Pulmonary artery endothelial cell (primary cell): ENCODE measurements around the gene TMEM51. TPM values are rescaled to one million over a fixed set of nuclear protein-coding genes. Genes with fewer than 3 reads are reported as not detected.

Experiments
- DNase-seq: peaks from one replicate; pipeline ENCODE4 v3.0.0-alpha.2; 2011; ENCODE audit warnings: low read depth, low spot score
- total RNA-seq: library from RNA; depleted of rRNA; stranded (reverse); fragments of >200 nt; gene quantifications from 2 replicates; pipeline ENCODE4 v1.2.3, GENCODE V29; 2014

TMEM51 gene
- total RNA-seq, 1 donor from 2014 or later, result 6.1 TPM

DNA sequence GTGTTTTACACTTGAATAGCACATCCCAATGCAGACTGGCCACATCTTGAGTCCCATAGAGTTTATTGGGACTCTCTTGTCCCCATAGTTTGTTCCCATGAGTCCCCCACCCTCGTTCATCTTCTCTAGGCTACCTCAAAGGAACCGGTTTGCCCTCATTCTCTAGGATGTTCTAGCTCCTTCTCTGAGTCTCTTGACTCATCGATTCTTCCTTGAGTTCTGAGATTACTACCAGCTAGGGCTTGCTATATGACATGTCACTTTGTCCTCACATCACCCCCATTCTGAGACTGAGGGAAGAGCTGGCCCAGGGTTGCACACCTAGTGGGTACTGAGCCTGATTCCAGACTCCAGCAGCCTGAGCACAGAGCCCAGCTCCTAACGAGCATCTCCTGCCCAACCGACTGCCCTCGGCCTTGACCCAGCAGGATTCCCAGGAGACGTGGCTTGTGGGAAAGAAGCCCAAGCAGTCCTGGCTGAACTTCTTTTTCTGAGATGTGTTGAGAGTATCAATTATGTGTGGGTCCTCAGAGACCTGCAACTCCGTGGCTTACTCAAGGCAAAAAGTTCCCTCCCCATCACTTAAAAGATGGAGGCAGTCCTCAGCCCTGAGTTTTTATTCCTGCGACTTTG lies 42.0 kb downstream of the TMEM51 start:
- DNase-seq, result no peak

DNA sequence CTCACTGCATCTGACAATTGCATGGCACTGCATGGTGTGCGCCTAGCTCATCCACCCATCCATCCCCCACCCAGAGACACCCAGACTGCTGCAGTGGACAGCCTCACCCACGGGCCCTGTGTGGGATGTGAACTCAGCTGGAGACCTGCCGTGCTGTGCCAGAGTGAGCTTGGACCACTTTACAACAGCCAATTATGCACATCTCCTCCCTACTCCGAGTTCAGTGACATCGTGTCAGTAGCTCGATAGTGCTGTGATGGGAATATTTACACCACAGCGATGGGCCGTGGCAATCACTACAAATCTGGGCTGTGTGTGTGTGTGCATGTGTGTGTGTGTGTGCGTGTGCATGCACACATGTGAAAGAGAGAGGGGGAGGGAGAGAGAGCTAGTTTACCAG lies 42.5 kb downstream of the TMEM51 start:
- no peak for DNase-seq

DNA sequence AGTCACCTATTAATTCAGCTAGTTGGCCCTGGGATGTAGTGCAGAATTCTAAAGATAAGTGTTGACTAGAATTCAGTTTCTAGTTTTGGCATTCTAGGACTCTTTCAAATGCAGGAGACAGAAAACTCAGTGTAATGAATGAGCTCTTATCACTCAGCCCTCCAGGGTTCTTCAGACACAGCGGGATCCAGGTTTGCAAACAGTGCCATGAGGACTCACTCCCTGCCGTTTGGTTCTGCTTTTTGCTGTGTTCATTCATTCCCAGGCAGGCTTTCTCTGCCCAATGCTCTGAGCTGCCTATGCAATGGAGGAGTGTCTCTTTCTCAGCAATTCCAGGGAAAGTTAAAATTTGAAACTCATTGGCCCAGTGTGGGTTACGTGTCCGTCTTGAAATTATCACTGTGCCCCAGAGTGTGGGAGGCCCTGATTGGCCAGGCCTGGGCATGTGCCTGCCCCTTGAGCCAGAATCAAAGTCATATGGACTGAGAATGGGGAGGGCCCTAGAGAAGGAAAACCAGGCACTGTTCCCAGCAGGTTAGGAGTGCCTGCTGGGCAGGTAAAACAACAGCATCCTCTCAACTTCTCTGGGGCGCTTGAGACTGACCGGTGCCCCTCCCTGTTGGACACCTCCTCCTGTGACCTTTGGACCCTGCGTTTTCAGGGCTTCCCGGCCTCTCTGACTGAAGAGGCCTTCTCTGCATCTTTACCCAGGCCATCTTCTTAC lies 43.4 kb downstream of the TMEM51 start:
- no peak for DNase-seq

DNA sequence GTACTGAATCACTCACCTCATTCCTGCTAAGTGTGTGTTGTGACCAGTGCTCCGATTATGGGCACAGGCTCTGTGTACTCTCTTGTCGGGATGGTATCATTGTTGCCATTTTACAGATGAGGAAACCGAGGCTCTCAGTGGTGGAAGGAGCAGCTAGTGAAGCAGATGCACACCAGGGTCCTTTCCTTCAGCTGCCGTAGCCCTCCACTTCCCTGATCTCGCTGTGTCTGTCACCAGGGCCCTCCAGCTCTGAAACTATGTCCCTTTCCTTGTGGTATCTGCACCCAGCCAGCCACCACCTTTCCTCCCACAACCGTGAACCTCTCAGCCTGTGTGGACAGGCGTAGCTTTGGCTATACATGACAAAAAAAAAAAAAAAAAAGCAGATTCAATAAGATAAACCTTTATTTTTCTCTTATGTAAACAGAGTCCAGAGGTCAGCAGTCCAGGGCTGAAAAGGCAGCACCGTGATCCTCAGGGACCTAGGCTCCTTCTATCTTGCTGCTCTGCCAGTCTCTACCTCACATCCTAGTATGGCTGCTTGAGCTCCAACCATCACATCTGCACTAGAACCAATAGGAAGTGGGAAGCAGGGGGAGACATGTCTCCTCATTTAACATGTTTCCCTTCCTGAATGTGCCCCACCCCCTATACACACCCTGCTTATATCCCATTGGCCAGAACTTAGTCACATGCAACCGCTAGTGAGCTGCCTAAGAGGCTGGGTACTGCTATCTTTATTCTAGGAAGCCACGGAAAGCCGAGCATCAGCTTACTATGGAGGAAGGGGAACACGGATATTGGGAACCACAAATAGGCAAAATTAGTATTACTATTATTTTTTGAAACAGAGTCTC lies 44.3 kb downstream of the TMEM51 start:
- no peak for DNase-seq

DNA sequence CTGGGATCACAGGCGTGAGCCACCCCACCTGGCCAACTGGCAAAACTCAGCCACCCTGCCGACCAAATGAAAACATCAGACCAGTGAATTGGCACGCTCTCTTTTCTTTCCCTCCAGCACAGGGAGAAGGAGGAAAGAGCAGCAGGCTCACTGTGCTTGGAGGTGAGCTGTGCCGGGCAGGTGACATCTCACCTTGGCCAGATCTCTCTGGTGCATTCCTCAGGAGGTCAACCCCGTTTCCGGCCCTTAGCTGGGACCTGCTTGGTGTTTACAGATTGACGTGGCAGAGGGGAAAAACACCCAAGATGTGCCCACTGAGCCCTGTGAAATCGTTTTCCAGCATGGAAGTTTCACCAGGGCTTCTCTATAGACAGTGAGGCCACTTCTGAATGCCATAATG lies 45.1 kb downstream of the TMEM51 start:
- no peak for DNase-seq

- no peak for DNase-seq
These were observed 47.7 kb downstream of the TMEM51 start for GRCh38 chr1:15201221-15201620.

GRCh38 chr1:15201849-15202551 lies 48.5 kb downstream of the TMEM51 start:
- DNase-seq, result no peak

GRCh38 chr1:15204931-15205330 lies 51.4 kb downstream of the TMEM51 start:
- no peak for DNase-seq

GRCh38 chr1:15205586-15206346 lies 52.2 kb downstream of the TMEM51 start:
- DNase-seq, result no peak

DNA sequence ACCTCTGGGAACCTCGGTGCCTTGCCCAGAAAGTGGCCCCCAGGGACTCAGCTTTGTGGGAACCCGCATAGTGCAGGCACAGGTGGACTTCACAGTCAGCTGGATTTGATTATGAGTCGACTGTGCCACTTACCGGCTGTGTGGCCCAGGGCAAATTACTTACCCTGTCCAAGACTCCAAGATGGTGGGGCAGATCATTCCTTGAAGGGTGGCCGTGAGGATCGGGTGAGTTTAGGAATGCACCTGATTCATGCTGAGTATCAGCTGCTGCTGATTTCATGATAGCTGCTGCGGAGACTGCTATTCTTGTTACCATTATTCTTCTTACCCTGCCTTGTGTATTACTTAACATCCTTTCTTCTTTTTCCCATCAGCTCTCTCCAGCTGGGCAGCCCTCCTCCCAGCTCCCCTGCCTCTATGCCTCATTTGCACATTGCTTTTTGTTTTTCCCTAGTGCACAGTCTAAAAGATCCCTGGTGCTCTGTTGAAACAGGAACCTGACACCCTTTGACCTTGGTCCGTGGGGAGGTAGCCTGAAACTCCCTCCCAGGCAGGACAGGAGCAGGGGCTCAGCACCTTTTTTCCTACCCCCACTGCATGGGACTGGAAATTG lies 53.0 kb downstream of the TMEM51 start:
- DNase-seq, result no peak

GRCh38 chr1:15207031-15207828 lies 53.7 kb downstream of the TMEM51 start:
- DNase-seq, result no peak

- no peak for DNase-seq
These were observed 54.4 kb downstream of the TMEM51 start for GRCh38 chr1:15207829-15208429.

DNA sequence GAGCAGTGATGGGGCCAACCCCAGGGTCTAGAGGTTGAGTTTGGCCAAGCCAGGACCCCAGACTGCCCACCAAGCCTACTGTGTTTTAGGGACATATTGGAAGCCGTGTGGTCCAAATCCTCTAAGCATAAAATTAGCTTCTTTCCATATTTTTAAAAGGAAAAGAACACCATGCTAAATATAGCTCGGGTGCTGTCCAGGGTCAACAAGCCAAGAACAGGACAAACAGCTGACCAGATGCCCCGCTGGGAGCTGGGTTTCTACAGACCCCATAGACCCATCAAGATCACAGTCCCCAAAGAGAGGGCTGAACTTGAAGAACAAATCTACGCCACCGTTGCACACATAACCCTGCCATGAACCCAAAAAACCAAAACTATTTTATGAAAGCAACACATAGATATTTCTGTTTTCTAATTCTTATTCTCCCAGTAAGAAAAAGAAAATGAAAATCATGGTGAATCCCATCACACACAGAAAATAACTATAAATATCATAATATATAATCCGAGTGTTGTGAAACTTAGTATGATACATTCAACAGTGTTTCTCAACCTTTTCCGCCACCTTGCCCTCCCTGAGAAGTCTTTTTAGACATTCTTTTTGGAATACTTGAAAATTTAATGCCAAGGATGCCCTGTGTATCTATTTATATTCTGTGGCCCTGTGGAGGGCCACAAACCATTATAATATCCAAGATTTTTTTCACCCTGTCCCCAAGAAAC lies 57.3 kb downstream of the TMEM51 start:
- no peak for DNase-seq

DNA sequence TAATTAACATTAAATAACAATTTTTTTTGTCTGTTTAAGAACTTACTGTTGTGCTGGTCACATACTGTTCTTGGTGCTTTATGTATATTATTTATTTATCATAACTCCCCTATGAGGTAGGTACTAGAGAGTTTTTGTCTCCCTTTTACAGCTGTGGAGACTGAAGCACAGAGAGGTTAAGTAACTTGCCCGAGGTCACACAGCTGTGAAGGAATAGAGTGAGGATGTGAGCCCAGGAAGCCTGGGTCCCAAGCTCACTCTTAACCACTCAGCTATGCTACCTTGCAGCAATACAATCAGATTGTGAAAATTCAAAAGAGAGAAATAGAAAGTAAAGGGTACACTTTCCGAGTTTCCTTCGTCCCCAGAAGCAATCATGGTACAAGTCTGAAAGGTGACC lies 57.9 kb downstream of the TMEM51 start:
- DNase-seq, result no peak

DNA sequence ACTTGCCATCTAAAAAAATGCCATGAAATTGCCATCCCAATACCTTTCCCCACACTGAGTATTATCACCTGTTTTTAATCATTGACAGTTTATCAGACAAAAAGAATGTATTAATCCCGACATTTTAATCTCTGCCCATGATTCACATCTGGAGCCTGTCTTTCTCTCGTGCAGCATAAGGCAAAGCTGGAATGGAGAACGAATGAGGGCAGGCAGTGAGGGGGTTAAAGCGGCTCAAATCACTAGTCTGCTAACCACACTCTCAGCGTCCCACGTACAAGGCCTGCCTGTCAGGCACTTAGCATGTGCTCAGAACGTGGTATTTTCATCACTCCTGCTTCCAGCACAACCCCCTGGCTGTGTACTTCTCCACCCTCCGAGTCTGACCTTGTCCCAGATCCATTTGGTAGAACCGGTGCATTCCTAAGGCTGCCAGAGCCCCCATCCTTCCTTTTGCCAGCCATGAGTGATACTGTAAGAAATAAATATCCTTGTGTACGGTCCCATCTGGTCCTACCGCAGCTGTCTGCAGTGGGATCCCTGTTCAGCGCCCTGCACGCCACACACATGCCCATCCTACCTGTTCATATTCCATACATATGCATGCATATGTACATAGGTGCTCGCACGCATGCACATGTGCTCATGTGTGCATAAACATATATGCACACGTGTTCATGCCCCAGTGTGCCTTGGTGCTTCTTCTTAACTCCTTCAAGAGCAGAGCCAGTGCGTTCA lies 58.8 kb downstream of the TMEM51 start:
- DNase-seq, result no peak

DNA sequence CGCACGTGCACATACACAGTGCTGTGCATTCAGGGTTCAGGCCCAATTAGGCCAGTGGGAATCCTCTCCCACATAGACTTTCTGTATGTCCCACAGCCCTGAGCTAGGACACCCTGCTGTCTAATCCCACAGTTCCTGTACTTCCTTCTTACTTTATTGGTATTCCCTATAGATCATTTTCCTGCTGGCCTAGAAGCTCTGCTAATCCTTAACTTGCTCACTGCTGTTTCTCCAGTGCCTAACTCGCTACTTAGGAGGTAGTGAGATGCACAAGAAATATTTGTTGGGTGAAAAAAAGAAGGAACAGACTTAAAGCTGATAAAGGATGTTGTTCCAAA lies 59.4 kb downstream of the TMEM51 start:
- DNase-seq, result no peak

DNA sequence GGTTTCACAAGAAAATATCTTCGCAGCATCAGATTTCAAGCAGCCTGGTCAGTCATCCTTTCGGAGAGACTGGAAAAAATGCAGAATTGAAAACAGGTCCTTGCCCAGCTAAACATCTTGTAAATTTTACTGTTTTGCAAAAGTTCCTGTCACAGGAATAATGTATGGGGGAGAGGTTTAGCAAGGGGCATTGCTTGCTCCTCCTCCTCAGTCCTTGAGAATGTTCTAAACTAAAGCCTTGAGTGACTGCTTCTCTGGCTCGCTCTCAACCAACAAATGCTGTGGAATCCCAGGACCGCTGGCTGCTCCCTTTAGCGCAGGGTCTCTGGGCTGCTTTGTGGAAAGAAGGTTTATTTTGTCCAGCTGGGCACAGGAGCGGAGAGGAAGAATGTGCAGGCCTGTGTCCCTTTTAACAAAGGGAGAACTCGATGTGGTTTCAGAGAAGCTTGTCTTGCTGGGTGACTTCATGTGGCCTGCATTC lies 59.8 kb downstream of the TMEM51 start:
- DNase-seq, result no peak

GRCh38 chr1:15214527-15214926 lies 61.0 kb downstream of the TMEM51 start:
- DNase-seq, result no peak
